Measurements from ENCODE around the gene NSUN3. TPM values are rescaled to one million over a fixed set of nuclear protein-coding genes. Genes with fewer than 3 reads are reported as not detected.

Gene NSUN3
- total RNA-seq, 2 donors from 2014 or later, result 14.4 to 15.8 TPM

- no peak overlapping the region for H3K27ac ChIP-seq
- H3K4me1 ChIP-seq (ENCODE audit: control insufficient read depth in 1 of 2, low read depth in 2 of 2), result no peaks in the 10 kb centered on the region
- no peak for TF ChIP-seq CTCF (IDR thresholded peaks at IDR 0.05)
- peaks cover 7% of the 10 kb centered on the region for H3K36me3 ChIP-seq
- no peaks in the 10 kb centered on the region for H3K9me3 ChIP-seq
- H3K27me3 ChIP-seq (replicated peaks; ENCODE audit: insufficient read depth), result no peaks in the 10 kb centered on the region
- DNase-seq (ENCODE audit: low spot score), result no peak
- no peak overlapping the region for H3K4me3 ChIP-seq
- no peak for ATAC-seq (ENCODE audit: insufficient number of reproducible peaks, low FRiP score, low read depth)
Measured at GRCh38 chr3:94081884-94082283, 19.0 kb downstream of the NSUN3 start.

- no peaks in the 10 kb centered on the region for H3K9me3 ChIP-seq
- H3K27ac ChIP-seq, result no peak overlapping the region
- H3K36me3 ChIP-seq, result peaks cover 7% of the 10 kb centered on the region
- no peak for ATAC-seq (ENCODE audit: insufficient number of reproducible peaks, low FRiP score, low read depth)
- no peaks in the 10 kb centered on the region for H3K27me3 ChIP-seq (replicated peaks; ENCODE audit: insufficient read depth)
- no peak for TF ChIP-seq CTCF (IDR thresholded peaks at IDR 0.05)
- no peak for DNase-seq (ENCODE audit: low spot score)
- H3K4me1 ChIP-seq (ENCODE audit: control insufficient read depth in 1 of 2, low read depth in 2 of 2), result no peaks in the 10 kb centered on the region
- no peak overlapping the region for H3K4me3 ChIP-seq
Measured at GRCh38 chr3:94082391-94082937, 19.6 kb downstream of the NSUN3 start.

- Histone ChIP-seq H3K27me3 (replicated peaks; ENCODE audit: insufficient read depth) (no peaks in the 10 kb centered on the region), H3K36me3 (peaks cover 7% of the 10 kb centered on the region), H3K4me3 (no peak overlapping the region), H3K4me1 (ENCODE audit: control insufficient read depth in 1 of 2, low read depth in 2 of 2) (no peaks in the 10 kb centered on the region), H3K9me3 (no peaks in the 10 kb centered on the region), H3K27ac (no peak overlapping the region)
- DNase-seq (ENCODE audit: low spot score), result no peak
- ATAC-seq (ENCODE audit: insufficient number of reproducible peaks, low FRiP score, low read depth), result no peak
- TF ChIP-seq CTCF (IDR thresholded peaks at IDR 0.05), result no peak
Measured at GRCh38 chr3:94083261-94083660, 20.4 kb downstream of the NSUN3 start.

GRCh38 chr3:94089126-94089525 is 26.3 kb downstream of the NSUN3 start:
- TF ChIP-seq CTCF (IDR thresholded peaks at IDR 0.05), result no peak
- Histone ChIP-seq H3K27me3 (replicated peaks; ENCODE audit: insufficient read depth) (no peaks in the 10 kb centered on the region), H3K9me3 (no peaks in the 10 kb centered on the region), H3K27ac (no peak overlapping the region), H3K36me3 (peaks cover 7% of the 10 kb centered on the region), H3K4me3 (no peak overlapping the region), H3K4me1 (ENCODE audit: control insufficient read depth in 1 of 2, low read depth in 2 of 2) (no peaks in the 10 kb centered on the region)
- DNase-seq (ENCODE audit: low spot score), result no peak
- no peak for ATAC-seq (ENCODE audit: insufficient number of reproducible peaks, low FRiP score, low read depth)

GRCh38 chr3:94092086-94092485 is 29.2 kb downstream of the NSUN3 start:
- H3K4me1 ChIP-seq (ENCODE audit: control insufficient read depth in 1 of 2, low read depth in 2 of 2), result no peaks in the 10 kb centered on the region
- DNase-seq (ENCODE audit: low spot score) (no peak), ATAC-seq (ENCODE audit: insufficient number of reproducible peaks, low FRiP score, low read depth) (no peak)
- H3K27ac ChIP-seq, result no peak overlapping the region
- H3K27me3 ChIP-seq (replicated peaks; ENCODE audit: insufficient read depth), result no peaks in the 10 kb centered on the region
- H3K9me3 ChIP-seq, result no peaks in the 10 kb centered on the region
- H3K36me3 ChIP-seq, result peaks cover 18% of the 10 kb centered on the region
- no peak for TF ChIP-seq CTCF (IDR thresholded peaks at IDR 0.05)
- no peak overlapping the region for H3K4me3 ChIP-seq
